Stimulated activated naive CD8-positive, alpha-beta T cell treated with anti-CD3 and anti-CD28 coated beads, Interleukin-15, Interleukin-2, amounts not matched to agents 100 U/mL and 50 U/mL, for 24 hours (primary cell): ENCODE measurements around the gene EXOC5.

ENCODE experiments used
- ATAC-seq: fragments of 150-1000 bp; cut with Tn5 transposase; one replicate; pipeline ENCODE4 v1.10.0; 2021
- DNase-seq: peaks from one replicate; pipeline ENCODE4 v3.0.0; 2021

Gene EXOC5, protein sequence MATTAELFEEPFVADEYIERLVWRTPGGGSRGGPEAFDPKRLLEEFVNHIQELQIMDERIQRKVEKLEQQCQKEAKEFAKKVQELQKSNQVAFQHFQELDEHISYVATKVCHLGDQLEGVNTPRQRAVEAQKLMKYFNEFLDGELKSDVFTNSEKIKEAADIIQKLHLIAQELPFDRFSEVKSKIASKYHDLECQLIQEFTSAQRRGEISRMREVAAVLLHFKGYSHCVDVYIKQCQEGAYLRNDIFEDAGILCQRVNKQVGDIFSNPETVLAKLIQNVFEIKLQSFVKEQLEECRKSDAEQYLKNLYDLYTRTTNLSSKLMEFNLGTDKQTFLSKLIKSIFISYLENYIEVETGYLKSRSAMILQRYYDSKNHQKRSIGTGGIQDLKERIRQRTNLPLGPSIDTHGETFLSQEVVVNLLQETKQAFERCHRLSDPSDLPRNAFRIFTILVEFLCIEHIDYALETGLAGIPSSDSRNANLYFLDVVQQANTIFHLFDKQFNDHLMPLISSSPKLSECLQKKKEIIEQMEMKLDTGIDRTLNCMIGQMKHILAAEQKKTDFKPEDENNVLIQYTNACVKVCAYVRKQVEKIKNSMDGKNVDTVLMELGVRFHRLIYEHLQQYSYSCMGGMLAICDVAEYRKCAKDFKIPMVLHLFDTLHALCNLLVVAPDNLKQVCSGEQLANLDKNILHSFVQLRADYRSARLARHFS

DNA sequence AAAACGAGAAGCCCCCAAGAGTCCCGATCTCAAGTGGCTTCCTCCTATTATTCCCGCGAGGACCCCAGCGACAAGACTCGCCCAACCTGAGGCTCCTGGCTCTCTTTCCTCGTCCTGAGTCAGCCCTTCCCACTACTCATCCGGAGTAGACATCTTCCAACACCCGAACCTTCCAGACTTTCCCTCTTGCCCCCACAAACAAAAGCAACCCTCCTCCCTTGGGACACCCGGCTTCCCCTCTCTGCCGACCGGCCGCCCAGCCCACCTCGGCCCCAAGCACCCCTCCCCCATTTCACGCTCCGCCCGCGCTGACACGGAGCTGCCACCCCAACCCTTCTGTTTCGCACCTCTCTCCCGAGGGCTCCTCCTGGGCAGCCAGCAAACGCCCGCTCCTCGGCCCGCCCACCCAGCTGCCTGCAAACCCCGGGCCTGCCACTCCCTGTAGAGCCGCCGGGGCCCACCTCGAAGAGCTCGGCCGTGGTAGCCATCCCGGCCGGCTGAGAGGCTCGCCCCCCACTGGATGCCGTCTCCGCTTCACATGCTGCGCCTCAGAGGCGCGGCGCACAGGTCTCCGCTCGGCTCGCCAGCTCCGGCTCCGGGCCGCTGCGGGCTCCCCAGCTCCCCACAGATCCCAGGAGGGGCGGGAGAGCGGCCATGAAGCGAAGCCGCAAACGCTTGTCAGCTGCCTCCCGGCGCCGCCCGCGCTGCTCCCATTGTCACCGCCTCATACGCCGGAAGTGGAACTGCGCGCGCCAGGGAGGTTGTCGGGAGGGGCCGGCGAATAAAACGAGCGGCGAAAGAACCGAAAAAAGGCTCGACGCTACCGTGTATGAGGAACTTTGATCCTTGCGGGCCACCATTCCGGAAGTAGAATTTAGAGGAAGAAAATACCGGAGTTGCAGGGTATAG, at the start of gene EXOC5, which contains the start of gene AP5M1:
Gene EXOC5, minus strand, starts transcription at position 745 of the 909 bp plus-strand sequence. Its CDS starts 257 bp downstream, at position 488.
Gene AP5M1, plus strand, starts transcription at position 811 of the 909 bp plus-strand sequence. CDS start 344 bp downstream, outside the sequence.
- peak; percentile 91 for DNase-seq
- peak; percentile 91 for ATAC-seq

GRCh38 chr14:57317248-57317833, 48.6 kb upstream of the EXOC5 start:
- ATAC-seq (peak; percentile 59), DNase-seq (peak; percentile 77)

- no peak for ATAC-seq
- no peak for DNase-seq
Measured at GRCh38 chr14:57314396-57315089, 45.8 kb upstream of the EXOC5 start.

- DNase-seq (no peak), ATAC-seq (no peak)
Measured at GRCh38 chr14:57302883-57303282, 34.2 kb upstream of the EXOC5 start.

DNA sequence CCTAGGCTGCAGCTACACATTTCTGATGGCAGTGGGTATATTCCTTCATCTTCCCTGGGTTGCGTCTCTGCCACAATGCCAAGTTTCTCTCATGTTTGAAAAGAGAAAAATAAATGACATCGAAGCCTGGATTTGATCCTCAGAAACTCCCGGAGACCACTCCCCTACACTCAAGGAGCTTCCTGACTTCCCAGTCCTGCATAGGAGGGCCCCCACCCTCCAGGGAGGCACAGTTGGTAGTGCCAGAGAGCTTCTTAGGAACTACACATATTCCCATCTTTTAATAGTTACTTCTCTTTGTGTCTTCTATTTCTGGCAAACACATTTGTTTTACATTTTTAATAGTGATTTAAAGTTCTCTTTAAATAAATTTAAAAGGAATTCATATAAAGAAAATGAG, 30.8 kb upstream of the EXOC5 start:
- DNase-seq (no peak), ATAC-seq (no peak)

DNA sequence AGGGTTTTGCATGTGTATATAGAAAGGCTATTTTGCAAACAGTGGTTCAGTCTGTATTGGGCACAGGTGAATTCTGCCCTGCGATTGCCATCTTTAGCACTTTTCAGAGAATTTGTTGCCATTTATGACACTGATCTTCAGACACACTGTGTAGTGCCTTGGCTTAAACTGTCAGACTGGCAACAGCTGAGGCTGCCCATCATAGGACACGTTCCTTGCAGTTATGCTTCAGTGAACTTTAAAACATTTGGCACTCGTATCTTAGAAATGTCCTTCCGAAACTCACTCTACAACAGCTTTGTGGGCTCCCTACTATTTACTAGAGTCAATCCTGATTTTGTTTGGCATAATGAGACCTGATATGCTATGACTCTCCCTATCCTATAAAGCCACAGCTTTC, 29.1 kb upstream of the EXOC5 start:
- ATAC-seq (no peak), DNase-seq (no peak)

GRCh38 chr14:57295239-57295638, 26.5 kb upstream of the EXOC5 start:
- DNase-seq (no peak), ATAC-seq (no peak)

DNA sequence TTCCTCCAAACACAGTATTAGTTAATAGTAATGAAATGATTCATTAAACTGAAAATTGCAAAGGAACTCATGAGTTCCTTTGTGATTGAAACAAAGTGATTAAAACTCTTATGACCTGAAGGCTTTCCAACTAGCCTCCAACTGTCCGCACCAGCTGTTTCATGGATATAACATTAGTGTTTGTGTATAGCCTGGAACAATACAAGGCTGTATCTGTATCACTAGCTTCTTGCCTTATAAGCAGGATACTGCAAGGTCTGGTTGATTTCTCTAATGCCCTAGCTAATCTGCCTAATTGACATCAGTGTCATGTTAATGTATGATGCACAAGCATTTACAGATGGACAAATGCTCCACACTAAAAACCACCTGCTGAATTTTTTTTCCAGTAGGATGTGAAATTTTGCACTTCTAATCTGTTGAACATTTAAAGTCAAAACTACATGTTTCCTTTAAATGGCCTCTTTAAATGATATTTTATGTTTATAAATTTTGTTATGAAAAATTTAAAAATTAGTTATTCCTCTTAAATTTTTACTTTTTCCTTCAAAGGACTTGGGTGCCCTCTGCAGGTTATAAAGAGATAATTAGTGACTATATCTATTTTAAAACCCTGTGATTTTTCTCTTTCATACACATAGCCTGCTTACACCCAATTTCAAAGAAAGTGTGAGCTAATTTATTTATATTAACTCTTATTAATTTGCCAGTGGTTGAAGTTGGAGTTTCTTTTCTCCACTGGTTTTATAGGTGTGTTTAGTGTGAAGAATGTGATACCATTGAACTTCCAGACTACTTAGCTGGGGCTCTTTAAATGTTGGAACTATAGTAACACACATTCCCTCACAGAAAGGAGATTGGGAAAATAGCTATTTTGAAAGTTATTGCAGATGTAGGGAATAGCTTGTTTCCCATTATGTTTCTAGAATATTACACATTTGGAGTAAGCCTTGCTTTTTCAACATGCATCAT, 25.4 kb upstream of the EXOC5 start:
- DNase-seq (no peak), ATAC-seq (no peak)

DNA sequence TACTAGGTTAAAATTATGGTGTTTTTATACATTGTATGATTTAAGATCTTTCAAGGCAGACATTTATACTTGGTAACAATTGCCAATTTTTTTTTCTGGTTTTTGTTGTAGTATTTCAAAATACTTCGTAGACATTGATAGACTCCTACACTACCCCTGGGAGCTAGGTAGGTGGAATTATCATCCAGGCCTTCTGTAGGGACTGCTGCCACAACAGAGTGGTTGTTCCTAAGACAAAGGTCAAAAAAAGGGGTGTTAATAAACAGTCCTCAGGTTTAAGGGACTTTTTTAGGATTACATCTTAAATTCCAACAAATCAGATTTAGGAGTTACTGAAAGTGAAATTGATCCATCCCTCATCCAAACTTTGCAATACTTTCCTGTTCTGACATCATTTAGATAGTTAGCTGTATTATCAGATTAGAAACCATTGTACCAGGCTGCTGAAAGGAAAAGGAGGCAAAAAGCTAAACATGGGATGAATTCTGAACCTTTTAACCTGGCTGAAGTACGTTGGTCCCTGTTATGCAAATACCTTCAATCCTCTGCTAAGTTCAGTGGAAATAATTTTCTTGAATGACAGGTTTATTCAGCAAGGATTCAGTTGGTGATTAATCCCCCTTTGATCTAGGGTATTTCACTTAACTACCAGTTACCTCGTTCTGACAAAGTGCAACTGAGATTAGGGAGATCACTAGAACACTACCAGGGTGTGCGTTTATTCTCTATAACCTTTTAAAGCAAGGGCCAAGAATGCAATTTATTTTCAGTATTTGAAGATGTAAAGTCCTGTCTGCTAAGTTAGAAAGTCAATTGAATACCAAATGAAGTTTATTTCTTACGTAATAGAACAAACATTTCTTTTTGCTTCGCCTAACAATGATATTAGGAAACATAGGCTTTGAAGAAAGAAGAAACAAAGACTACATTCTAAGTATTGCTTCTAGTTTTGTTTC, 23.3 kb upstream of the EXOC5 start:
- no peak for DNase-seq
- ATAC-seq, result no peak

- ATAC-seq (no peak), DNase-seq (no peak)
Measured at GRCh38 chr14:57290751-57291150, 22.0 kb upstream of the EXOC5 start.

GRCh38 chr14:57287745-57288144, 19.0 kb upstream of the EXOC5 start:
- no peak for ATAC-seq

GRCh38 chr14:57277062-57277461, 8.4 kb upstream of the EXOC5 start:
- no peak for ATAC-seq
- no peak for DNase-seq

More at GRCh38 chr14:57287745-57288144, 19.0 kb upstream of the EXOC5 start:
- no peak for DNase-seq

DNA sequence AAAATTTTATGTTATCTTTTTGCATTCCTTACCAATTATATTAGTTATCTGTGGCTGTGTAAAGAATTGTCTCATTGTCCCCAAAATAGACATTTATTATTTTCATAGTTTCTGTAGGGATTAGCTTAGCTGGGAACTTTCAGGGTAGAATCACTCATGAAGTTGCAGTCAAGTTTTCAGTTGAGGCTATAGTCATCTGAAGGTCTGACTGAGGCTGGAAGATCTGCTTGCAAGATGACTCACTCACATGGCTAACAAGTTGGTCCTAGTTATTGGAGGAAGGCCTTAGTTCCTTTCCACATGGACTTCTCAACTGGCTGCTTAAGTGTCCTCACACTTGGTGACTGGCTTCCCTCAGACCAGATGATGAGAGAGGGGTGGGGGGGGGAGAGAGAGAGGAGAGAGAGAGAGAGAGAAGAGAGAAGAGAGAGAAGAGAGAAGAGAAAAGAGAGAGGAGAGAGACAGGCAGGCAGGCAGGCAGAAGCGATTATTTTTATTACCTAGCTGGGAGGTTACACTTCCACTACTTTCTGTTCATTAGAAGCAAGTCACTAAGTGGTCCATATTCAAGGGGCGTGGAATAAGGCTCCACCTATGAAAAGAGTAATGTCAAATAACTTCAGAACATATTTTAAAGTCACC, 6.4 kb upstream of the EXOC5 start:
- DNase-seq (no peak), ATAC-seq (no peak)

DNA sequence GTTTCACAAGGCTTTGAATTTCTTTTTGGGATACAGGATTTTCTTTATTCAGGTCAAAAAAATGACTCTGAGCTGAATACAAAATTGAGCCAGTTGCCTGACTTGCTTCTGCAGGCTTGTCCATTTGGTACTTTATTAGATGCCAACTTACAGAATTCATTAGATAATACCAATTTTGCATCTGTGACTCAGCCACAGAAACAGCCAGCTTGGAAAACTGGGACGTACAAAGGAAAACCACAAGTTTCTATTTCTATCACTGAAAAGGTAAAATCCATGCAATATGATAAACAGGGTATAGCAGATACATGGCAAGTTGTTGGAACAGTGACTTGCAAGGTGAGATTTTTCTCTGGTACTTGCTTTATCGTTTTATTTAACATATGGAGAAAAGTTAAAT, 5.8 kb upstream of the EXOC5 start:
- DNase-seq (no peak), ATAC-seq (no peak)

DNA sequence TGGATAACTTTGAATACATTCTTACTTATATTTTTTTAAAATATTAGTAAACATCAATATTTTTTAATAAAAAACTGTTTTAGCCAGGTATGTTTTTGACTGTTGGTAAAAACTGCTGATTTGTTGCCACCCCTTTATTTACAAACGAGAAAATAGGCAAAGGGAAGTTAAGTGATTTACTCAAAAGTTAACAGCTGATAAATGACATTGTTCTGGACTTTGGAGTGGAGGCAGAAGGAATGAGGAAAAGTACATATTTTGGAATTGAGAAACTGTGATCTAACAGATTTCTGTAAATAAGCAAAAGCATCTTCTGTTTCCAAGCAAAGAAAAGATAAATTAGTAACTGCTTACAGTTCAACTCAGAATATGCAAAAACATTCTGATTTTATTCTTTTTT, 4.5 kb upstream of the EXOC5 start:
- ATAC-seq (no peak), DNase-seq (no peak)

DNA sequence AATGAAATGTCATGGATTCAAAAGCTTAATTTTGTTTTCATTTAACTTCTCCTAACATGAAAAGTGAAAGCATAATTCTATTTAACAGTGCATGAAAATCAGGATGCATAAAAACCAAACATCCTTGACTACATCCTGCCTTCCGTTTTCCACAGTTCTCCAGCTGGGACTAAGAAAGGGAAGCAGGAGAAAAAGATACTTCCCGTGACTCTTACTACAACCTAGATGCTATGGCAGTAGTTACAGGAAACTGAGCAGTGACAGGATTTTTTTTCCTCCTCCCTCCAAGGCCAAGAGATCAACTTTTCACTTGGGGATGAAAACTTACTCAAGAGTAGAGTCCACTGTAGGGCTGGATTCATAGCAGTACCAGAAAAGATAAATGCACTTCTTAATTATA, 2.6 kb downstream of the EXOC5 start:
- ATAC-seq (no peak), DNase-seq (no peak)

DNA sequence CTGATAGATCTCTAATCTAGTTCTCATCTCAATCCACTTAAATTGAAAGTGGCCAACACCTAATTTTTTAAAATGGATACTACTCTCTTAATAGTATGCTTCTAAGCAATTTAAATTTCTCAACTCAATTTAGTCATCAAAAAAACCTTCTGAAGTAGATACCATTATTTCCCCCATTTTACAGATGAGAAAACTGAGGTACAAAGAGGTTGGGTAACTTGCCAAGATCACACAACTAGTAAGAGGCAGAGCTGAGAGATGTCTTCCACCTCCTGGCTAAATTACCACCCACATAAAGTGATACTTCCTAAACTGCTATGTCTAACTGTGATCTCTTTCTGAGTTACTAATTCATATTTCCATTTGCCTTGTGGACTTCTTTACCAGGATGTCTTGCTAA, 6.6 kb downstream of the EXOC5 start:
- DNase-seq, result no peak
- ATAC-seq, result no peak

DNA sequence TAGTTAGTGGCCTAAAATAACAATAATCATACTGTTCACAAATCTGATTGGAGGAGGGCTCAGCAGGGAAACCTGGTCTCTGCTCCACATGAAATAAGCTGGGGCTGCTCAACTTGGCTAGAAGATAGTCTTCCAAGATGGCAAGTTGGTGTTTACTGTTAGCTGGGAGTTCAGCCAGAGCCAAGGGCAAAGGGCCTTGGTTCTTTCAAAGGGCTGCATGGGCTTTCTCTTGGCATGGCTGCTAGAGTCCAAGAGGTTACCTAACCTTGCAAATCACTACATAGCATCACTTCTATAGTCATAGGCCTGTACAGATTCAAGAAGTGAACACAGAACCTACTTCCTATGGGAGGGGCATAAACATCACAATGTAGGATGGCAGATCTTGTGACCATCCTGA, 7.1 kb downstream of the EXOC5 start:
- ATAC-seq, result no peak
- DNase-seq, result no peak
